ENCODE data around the gene NTNG1.

GRCh38 chr1:107200631-107201030 lies 59.8 kb downstream of the NTNG1 start:
- TF ChIP-seq CTCF (IDR thresholded peaks at IDR 0.05) = no peak
- TF ChIP-seq POLR2A (IDR thresholded peaks at IDR 0.05) = no peak

All from right lobe of liver (tissue), 4 donors.